Retinal pigment epithelial cell (primary cell): ENCODE measurements around the gene P2RY6.

Experiments
- DNase-seq: peaks from one replicate; pipeline ENCODE4 v3.0.0-alpha.2; 2010; ENCODE audit warnings: low read depth
- H3K4me3 ChIP-seq: 2 replicates; pipeline ENCODE4 v1.5.1; 2011; ENCODE audit warnings: mild to moderate bottlenecking, low read length, control low read depth, moderate library complexity
- TF ChIP-seq, protein P1 (sequence below): conservative IDR thresholded peaks from 2 replicates; pipeline ENCODE4 v1.5.1; 2011; ENCODE audit warnings: low read depth, low read length, control low read depth, inconsistent platforms

Gene P2RY6

DNA sequence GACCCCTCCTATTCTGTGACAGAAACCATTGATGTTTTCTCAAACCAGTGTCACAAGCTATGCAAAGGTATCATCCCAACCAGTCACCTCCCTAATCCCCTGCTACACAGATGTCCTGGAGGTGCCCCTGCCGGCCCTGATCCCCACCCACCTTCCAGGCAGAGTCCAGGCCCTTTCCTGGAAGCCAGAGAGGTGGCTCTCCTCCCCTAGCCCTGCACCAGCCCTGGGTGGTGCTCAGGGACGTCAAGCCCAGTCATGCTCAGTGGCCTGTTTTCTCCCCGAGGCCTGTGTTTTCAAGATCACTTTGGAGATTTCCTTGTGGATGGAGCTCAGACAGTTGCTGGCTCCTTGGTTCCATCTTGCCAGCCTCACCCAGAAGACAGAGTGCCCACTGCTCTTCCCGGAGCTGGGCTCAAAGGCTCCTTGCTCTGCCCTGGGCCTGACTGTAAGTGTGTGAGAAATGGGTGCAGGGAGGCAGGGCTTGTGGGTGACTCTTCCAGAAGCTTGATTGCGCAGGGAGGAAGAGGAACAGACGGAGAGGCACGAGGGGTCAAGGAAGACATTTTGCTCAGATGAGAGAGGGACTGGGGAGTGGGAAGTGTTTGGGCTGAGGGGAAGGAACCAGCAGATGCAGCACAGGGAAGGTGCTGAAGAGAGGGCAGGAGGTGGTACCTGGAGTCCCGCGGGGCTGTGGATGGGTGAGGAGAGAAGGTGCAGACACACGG lies 11.3 kb downstream of the P2RY6 start:
- no peak overlapping the region for H3K4me3 ChIP-seq
- TF ChIP-seq, protein P1, sequence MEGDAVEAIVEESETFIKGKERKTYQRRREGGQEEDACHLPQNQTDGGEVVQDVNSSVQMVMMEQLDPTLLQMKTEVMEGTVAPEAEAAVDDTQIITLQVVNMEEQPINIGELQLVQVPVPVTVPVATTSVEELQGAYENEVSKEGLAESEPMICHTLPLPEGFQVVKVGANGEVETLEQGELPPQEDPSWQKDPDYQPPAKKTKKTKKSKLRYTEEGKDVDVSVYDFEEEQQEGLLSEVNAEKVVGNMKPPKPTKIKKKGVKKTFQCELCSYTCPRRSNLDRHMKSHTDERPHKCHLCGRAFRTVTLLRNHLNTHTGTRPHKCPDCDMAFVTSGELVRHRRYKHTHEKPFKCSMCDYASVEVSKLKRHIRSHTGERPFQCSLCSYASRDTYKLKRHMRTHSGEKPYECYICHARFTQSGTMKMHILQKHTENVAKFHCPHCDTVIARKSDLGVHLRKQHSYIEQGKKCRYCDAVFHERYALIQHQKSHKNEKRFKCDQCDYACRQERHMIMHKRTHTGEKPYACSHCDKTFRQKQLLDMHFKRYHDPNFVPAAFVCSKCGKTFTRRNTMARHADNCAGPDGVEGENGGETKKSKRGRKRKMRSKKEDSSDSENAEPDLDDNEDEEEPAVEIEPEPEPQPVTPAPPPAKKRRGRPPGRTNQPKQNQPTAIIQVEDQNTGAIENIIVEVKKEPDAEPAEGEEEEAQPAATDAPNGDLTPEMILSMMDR, result no peak
- DNase-seq, result no peak

DNA sequence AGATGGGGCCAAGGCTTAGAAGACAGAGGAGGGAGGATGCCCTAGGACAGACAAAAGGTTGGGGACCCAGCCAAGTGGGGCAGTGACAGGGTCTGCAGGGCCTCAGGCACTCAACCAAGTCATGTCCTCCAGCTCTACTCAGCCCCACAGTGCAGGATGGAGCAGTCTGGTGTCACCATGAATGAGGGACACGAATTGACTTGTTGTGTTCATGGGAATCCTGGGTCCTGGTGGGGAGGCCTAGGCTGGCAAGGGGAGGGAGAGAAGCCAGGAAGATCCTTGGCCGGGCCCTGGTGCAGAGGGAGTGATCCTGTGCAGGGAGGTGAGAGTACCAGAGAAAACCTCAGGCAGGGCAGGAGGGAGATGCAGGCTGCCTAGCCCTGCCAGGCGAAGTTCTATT lies 12.0 kb downstream of the P2RY6 start:
- DNase-seq, result no peak
- H3K4me3 ChIP-seq, result no peak overlapping the region
- TF ChIP-seq, protein P1, result no peak

GRCh38 chr11:73285721-73286120 lies 13.6 kb downstream of the P2RY6 start:
- DNase-seq, result no peak
- no peak overlapping the region for H3K4me3 ChIP-seq
- TF ChIP-seq, protein P1, result no peak

DNA sequence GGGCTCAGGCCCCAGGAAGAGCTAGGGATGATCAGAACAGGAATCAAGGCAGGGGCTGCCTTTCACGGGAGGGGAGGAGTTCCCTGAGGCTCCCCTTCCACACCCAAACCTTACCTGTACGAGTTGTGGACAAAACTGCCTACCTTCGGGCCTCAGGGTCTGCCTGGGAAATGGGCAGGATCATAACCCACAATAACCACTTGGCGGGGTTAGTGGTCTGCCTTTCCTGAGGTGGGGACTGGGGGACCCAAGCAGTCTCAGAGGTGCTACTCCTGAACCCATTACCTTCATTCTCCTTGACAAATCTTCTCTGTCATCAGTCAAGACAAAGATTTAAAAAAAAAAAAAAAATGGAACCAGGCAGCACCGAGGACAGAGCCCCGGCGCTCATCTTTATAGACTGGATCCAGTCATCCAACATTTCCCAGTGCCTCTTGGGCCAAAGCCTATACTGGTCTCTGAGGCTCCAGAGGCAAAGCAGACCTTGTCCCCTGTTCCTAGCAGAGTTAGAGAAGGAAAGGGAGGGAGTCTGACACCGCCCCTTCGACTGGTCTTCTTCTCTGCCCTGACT lies 14.2 kb downstream of the P2RY6 start:
- no peak for DNase-seq
- TF ChIP-seq, protein P1, result no peak
- no peak overlapping the region for H3K4me3 ChIP-seq

- no peak for DNase-seq
- TF ChIP-seq, protein P1, result no peak
- H3K4me3 ChIP-seq, result no peak overlapping the region
Observed at GRCh38 chr11:73287400-73288101, 15.4 kb downstream of the P2RY6 start.

DNA sequence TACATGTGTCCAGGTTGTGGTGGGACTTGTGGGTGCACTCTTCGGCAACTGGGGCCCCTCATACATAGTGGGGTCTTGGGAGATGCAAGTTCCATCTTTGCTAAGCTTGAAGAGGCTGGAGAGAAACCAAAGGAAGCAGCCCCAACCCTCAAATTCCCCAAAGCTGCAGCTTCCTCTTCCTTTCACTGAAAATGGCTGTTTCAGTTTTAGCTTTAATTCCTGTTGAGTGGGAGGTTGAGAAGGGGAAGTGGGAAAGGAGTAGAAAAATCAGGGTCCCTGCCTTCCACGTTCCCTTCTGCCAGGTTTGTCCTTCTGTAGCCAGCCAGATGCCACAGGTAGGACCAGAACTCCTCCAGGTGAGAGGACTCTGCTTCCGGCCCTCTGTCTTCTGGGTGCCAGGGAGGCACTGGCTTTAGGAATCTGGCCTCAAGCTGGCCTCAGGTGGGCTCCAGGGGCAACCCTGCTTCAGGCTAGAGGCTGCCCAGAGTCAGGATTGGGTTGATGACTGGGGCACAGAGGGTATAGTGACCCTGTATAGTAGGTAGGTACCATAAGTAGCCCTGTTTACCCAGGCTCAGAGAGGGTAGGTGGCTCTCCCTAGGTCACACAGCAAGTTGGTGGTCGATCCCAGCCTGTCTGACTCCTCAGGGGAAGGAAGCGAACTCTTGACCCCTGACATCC lies 16.2 kb downstream of the P2RY6 start:
- no peak overlapping the region for H3K4me3 ChIP-seq
- TF ChIP-seq, protein P1, result no peak
- no peak for DNase-seq
